Activated CD8-positive, alpha-beta memory T cell treated with anti-CD3 and anti-CD28 coated beads, Interleukin-2, amount 50 U/mL, for 48 hours (primary cell): Measurements from ENCODE around the gene RIT1.

Source experiments
- DNase-seq: peaks from one replicate; pipeline ENCODE4 v3.0.0-alpha.2; 2020

RIT1 gene

GRCh38 chr1:155847823-155848529 lies 63.2 kb downstream of the RIT1 start:
- no peak for DNase-seq
